ENCODE measurements around the gene CEL. TPM values are rescaled to one million over a fixed set of nuclear protein-coding genes. Genes with fewer than 3 reads are reported as not detected.

The CEL gene
- total RNA-seq, 1 donor from 2014 or later: 3.4 TPM

DNA sequence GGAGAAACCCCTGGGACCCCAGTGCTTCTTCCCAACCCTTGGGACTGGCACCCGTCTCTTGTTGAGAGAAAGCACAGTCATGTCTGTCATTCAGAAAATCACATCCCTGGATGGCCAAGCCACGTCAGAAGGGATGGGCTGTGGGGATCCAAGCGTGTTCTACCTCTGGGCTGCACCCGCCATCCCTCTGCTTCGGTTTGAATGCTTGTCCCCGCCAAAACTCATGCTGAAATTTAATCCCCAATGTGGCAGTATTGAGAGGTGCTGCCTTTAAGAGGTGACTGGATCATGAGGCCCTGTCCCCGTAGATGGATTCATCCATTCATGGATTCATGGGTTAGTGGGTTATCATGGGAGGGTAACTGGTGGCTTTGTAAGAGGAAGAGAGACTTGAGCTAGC lies 27.0 kb downstream of the CEL start:
- no peak overlapping the region for H3K4me2 ChIP-seq (ENCODE audit: low read length)
- Mint-ChIP-seq H3K27me3 (ENCODE audit: low read depth, unreplicated experiment) (no peaks in the 10 kb centered on the region), H3K36me3 (ENCODE audit: low read depth, unreplicated experiment) (peaks cover 4% of the 10 kb centered on the region), H3K9me3 (ENCODE audit: unreplicated experiment) (no peaks in the 10 kb centered on the region), H3K4me3 (ENCODE audit: unreplicated experiment) (no peak overlapping the region), H3K4me1 (ENCODE audit: low read depth, unreplicated experiment) (no peaks in the 10 kb centered on the region), H3K27ac (ENCODE audit: unreplicated experiment) (no peak overlapping the region)
- DNase-seq (ENCODE audit: low read depth) (no peak), FAIRE-seq (no peak)
- no peak overlapping the region for H2AFZ ChIP-seq (ENCODE audit: low read depth, low read length)
- H3K79me2 ChIP-seq (ENCODE audit: insufficient read depth, low read length): no peaks in the 10 kb centered on the region
- no peaks in the 10 kb centered on the region for H3K4me1 ChIP-seq (ENCODE audit: insufficient read depth, low read length)
- H3K9ac ChIP-seq (ENCODE audit: low read length): no peak overlapping the region
- no peaks in the 10 kb centered on the region for H3K9me3 ChIP-seq (ENCODE audit: insufficient read depth, low read depth, low read length)
- no peaks in the 10 kb centered on the region for H4K20me1 ChIP-seq (ENCODE audit: insufficient read depth, low read length)
- H3K27me3 ChIP-seq (ENCODE audit: insufficient read depth, low read length): no peaks in the 10 kb centered on the region
- no peak overlapping the region for H3K4me3 ChIP-seq (ENCODE audit: insufficient read depth, low read depth, low read length)
- no peaks in the 10 kb centered on the region for H3K36me3 ChIP-seq (ENCODE audit: insufficient read depth, low read length)
- no peak for TF ChIP-seq EZH2 (IDR thresholded peaks at IDR 0.05; ENCODE audit: insufficient read depth, low read length)
- TF ChIP-seq, protein P1, sequence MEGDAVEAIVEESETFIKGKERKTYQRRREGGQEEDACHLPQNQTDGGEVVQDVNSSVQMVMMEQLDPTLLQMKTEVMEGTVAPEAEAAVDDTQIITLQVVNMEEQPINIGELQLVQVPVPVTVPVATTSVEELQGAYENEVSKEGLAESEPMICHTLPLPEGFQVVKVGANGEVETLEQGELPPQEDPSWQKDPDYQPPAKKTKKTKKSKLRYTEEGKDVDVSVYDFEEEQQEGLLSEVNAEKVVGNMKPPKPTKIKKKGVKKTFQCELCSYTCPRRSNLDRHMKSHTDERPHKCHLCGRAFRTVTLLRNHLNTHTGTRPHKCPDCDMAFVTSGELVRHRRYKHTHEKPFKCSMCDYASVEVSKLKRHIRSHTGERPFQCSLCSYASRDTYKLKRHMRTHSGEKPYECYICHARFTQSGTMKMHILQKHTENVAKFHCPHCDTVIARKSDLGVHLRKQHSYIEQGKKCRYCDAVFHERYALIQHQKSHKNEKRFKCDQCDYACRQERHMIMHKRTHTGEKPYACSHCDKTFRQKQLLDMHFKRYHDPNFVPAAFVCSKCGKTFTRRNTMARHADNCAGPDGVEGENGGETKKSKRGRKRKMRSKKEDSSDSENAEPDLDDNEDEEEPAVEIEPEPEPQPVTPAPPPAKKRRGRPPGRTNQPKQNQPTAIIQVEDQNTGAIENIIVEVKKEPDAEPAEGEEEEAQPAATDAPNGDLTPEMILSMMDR (IDR thresholded peaks at IDR 0.05; ENCODE audit: insufficient read depth, low read depth, low read length): no peak
- no peak overlapping the region for H3K27ac ChIP-seq (ENCODE audit: low read depth, low read length)

- H3K4me3 ChIP-seq (ENCODE audit: insufficient read depth, low read depth, low read length): no peak overlapping the region
- Mint-ChIP-seq H3K27ac (ENCODE audit: unreplicated experiment) (no peak overlapping the region), H3K4me3 (ENCODE audit: unreplicated experiment) (no peak overlapping the region), H3K27me3 (ENCODE audit: low read depth, unreplicated experiment) (no peaks in the 10 kb centered on the region), H3K9me3 (ENCODE audit: unreplicated experiment) (no peaks in the 10 kb centered on the region), H3K36me3 (ENCODE audit: low read depth, unreplicated experiment) (peaks cover 4% of the 10 kb centered on the region), H3K4me1 (ENCODE audit: low read depth, unreplicated experiment) (no peaks in the 10 kb centered on the region)
- H3K9me3 ChIP-seq (ENCODE audit: insufficient read depth, low read depth, low read length): no peaks in the 10 kb centered on the region
- TF ChIP-seq EZH2 (IDR thresholded peaks at IDR 0.05; ENCODE audit: insufficient read depth, low read length): no peak
- TF ChIP-seq, protein P1 (IDR thresholded peaks at IDR 0.05; ENCODE audit: insufficient read depth, low read depth, low read length): no peak
- H3K27ac ChIP-seq (ENCODE audit: low read depth, low read length): no peak overlapping the region
- no peak overlapping the region for H2AFZ ChIP-seq (ENCODE audit: low read depth, low read length)
- no peaks in the 10 kb centered on the region for H3K79me2 ChIP-seq (ENCODE audit: insufficient read depth, low read length)
- H4K20me1 ChIP-seq (ENCODE audit: insufficient read depth, low read length): no peaks in the 10 kb centered on the region
- FAIRE-seq (no peak), DNase-seq (ENCODE audit: low read depth) (no peak)
- no peak overlapping the region for H3K4me2 ChIP-seq (ENCODE audit: low read length)
- no peak overlapping the region for H3K9ac ChIP-seq (ENCODE audit: low read length)
- H3K36me3 ChIP-seq (ENCODE audit: insufficient read depth, low read length): no peaks in the 10 kb centered on the region
- no peaks in the 10 kb centered on the region for H3K4me1 ChIP-seq (ENCODE audit: insufficient read depth, low read length)
- no peaks in the 10 kb centered on the region for H3K27me3 ChIP-seq (ENCODE audit: insufficient read depth, low read length)
These were observed 27.5 kb downstream of the CEL start for GRCh38 chr9:133089271-133089671.

DNA sequence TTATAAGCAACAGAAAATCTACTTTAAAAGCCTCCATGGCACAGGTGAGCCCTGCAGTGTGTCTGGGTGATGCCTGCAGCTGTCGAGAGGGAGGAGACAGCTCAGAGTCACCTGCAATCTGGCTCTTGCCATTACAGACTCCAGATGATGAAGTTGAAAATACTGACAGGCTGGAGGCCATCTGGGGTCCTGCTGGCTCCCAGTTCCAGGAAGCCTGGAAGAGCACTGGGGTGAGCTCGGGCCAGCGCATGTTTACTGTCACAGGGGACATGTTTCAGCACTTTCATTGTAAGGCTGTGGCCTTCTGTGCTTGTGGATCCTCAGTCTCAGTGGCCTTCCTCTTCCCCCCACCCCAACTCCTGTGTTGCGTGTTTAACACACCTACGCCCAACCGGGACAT lies 28.4 kb downstream of the CEL start:
- no peak overlapping the region for H3K4me3 ChIP-seq (ENCODE audit: insufficient read depth, low read depth, low read length)
- no peaks in the 10 kb centered on the region for H3K9me3 Mint-ChIP-seq (ENCODE audit: unreplicated experiment)
- no peak overlapping the region for H2AFZ ChIP-seq (ENCODE audit: low read depth, low read length)
- no peaks in the 10 kb centered on the region for H3K27me3 Mint-ChIP-seq (ENCODE audit: low read depth, unreplicated experiment)
- H3K36me3 ChIP-seq (ENCODE audit: insufficient read depth, low read length): no peaks in the 10 kb centered on the region
- no peak overlapping the region for H3K27ac ChIP-seq (ENCODE audit: low read depth, low read length)
- peaks cover 4% of the 10 kb centered on the region for H3K36me3 Mint-ChIP-seq (ENCODE audit: low read depth, unreplicated experiment)
- no peaks in the 10 kb centered on the region for H3K4me1 ChIP-seq (ENCODE audit: insufficient read depth, low read length)
- no peak for FAIRE-seq
- H3K79me2 ChIP-seq (ENCODE audit: insufficient read depth, low read length): no peaks in the 10 kb centered on the region
- TF ChIP-seq EZH2 (IDR thresholded peaks at IDR 0.05; ENCODE audit: insufficient read depth, low read length): no peak
- TF ChIP-seq, protein P1 (IDR thresholded peaks at IDR 0.05; ENCODE audit: insufficient read depth, low read depth, low read length): no peak
- H3K27ac Mint-ChIP-seq (ENCODE audit: unreplicated experiment): peak overlapping the region; percentile 8
- no peak overlapping the region for H3K4me2 ChIP-seq (ENCODE audit: low read length)
- no peaks in the 10 kb centered on the region for H3K4me1 Mint-ChIP-seq (ENCODE audit: low read depth, unreplicated experiment)
- DNase-seq (ENCODE audit: low read depth): no peak
- H3K27me3 ChIP-seq (ENCODE audit: insufficient read depth, low read length): no peaks in the 10 kb centered on the region
- H3K9me3 ChIP-seq (ENCODE audit: insufficient read depth, low read depth, low read length): no peaks in the 10 kb centered on the region
- no peak overlapping the region for H3K4me3 Mint-ChIP-seq (ENCODE audit: unreplicated experiment)
- H3K9ac ChIP-seq (ENCODE audit: low read length): no peak overlapping the region
- no peaks in the 10 kb centered on the region for H4K20me1 ChIP-seq (ENCODE audit: insufficient read depth, low read length)
